Erythroblast (primary cell): ENCODE measurements around the gene ALDOB.

Source experiments
- GATA1 ChIP-seq: IDR thresholded peaks from 2 replicates; pipeline ENCODE4 v1.6.1; 2011; ENCODE audit warnings: low read depth, mild to moderate bottlenecking, control low read depth, low read length, moderate library complexity
- POLR2A ChIP-seq: IDR thresholded peaks from 2 replicates; pipeline ENCODE4 v1.6.1; 2011; ENCODE audit warnings: mild to moderate bottlenecking, low read length

- TF ChIP-seq POLR2A (no peak), GATA1 (no peak)
Measured at GRCh38 chr9:101400120-101400519, 35.5 kb downstream of the ALDOB start.
